ENCODE results near the gene NEK6. TPM values are rescaled to one million over a fixed set of nuclear protein-coding genes. Genes with fewer than 3 reads are reported as not detected.

Gene NEK6
- polyA plus RNA-seq, 1 experiment, result 128 TPM

DNA sequence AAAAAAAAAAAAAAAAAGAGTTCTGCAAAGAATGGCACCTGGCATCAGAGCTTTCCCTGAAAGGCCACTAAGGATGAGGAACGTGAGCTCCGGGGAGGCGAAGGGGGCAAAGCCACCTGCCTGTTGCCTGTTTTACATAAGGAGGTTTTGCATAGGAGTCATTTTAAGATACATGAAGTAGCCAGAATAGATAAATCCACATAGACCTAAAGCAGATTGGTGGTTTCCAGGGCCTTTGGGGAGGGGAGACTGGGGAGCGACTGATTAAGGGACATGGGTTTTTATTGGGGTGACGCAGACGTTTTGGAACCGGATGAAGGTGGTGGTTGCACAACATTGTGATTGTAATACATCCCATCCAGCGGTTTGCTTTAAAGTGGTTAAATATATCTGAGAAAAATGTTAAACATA lies 7.1 kb downstream of the NEK6 start:
- TF ChIP-seq, protein P1, sequence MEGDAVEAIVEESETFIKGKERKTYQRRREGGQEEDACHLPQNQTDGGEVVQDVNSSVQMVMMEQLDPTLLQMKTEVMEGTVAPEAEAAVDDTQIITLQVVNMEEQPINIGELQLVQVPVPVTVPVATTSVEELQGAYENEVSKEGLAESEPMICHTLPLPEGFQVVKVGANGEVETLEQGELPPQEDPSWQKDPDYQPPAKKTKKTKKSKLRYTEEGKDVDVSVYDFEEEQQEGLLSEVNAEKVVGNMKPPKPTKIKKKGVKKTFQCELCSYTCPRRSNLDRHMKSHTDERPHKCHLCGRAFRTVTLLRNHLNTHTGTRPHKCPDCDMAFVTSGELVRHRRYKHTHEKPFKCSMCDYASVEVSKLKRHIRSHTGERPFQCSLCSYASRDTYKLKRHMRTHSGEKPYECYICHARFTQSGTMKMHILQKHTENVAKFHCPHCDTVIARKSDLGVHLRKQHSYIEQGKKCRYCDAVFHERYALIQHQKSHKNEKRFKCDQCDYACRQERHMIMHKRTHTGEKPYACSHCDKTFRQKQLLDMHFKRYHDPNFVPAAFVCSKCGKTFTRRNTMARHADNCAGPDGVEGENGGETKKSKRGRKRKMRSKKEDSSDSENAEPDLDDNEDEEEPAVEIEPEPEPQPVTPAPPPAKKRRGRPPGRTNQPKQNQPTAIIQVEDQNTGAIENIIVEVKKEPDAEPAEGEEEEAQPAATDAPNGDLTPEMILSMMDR (IDR thresholded peaks at IDR 0.05; ENCODE audit: low read depth, low read length), result no peak
- ChIA-PET POLR2A (interaction anchor here (0.6 to 0.7 kb wide), 2 partner anchors 7 to 312 kb away, joined by 3 to 5 read pairs; partner anchors contain the start of gene NEK6), CTCF (no interaction called here)

DNA sequence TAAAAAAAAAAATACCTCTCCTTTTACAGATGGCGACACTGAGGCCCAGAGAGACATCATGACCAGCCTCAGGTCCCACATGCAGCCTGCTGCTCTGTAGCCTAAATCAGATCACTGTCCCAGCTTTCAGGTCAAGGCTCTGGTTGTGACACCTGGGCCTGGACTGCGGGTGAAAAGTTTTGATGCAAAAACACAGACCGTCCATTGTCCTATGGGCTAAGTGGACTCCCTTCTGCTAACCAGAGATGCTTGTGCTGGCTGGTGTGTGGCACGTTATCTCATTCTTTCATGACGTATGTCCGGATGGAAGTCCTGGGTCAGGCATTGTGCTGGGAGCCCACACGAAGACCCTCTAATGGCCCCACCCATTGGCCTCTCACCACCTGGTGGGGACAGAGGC lies 7.8 kb downstream of the NEK6 start:
- Histone ChIP-seq H3K4me3 (ENCODE audit: low read depth, low read length) (no peak overlapping the region), H3K27ac (ENCODE audit: low read depth, low read length) (peak overlapping the region; percentile 95), H3K27me3 (ENCODE audit: control insufficient read depth, insufficient read depth, low read length) (no peaks in the 10 kb centered on the region), H3K9me3 (ENCODE audit: control insufficient read depth, insufficient read depth, low read length) (no peaks in the 10 kb centered on the region)
- TF ChIP-seq, protein P1 (IDR thresholded peaks at IDR 0.05; ENCODE audit: low read depth, low read length), result no peak
- no peak for DNase-seq (ENCODE audit: low read depth, low spot score)
- CTCF ChIA-PET, result no interaction called here
- POLR2A ChIA-PET, result interaction anchor here (0.7 to 1.4 kb wide), 2 partner anchors 8 to 9 kb away, joined by 4 to 5 read pairs; partner anchors contain the start of gene NEK6

More for the DNA sequence above, 7.1 kb downstream of the NEK6 start:
- H3K27me3 ChIP-seq (ENCODE audit: control insufficient read depth, insufficient read depth, low read length), result no peaks in the 10 kb centered on the region
- H3K27ac ChIP-seq (ENCODE audit: low read depth, low read length), result no peak overlapping the region
- no peak for DNase-seq (ENCODE audit: low read depth, low spot score)
- H3K9me3 ChIP-seq (ENCODE audit: control insufficient read depth, insufficient read depth, low read length), result no peaks in the 10 kb centered on the region
- no peak overlapping the region for H3K4me3 ChIP-seq (ENCODE audit: low read depth, low read length)

DNA sequence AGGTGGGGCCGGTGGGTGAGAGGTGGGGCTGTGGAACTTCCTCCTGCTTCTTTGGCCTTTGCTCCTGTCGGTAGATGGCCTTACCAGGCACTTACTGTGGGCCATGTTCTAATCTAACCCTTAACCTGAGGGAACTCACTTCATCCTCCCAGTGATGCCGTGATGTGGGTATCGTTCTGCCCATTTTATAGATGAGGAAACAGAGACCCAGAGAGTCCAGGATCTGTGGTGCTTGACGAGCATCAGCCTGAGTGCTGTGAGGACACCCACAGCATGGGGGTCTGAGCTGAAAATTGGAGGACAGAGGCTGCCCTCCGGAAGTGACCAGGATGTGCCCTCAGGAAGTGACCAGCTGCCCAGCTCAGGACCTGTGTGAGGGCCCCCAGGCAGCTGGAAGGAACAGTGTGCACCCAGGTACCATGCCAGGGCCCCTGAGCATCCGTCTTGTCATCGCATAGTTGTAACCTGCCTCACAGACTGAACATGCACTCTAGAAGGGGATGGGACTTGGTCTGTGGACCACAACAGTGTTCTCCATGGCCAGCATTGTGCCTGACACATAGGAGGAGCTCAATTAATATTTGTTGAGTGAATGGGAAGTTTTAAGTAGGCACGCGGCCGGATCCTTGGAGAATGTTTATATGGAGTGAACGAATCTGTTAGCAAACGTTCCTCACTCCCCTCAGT lies 8.5 kb downstream of the NEK6 start:
- POLR2A ChIA-PET, result interaction anchor here (1.4 kb wide), 1 partner anchor 10 kb away, joined by 4 read pairs; no protein-coding TSS in a partner anchor

DNA sequence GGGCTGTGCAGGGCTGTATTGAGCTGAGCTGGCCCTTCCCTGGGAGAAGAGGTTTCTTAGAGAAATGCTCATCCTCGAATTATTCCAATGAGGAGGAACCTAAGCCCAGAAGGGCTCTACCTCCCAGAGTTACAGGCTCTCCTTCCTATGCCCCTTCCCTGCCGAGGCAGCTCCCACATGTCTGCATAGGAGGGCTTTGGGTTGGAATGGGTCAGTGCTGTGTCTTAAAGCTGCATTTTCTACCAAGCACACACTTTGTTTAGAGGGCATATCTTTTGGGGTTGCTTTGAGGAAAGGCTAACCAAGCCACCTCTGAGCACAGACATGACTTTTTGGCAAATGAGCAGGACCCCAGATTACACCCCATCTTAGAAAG lies 9.1 kb downstream of the NEK6 start:
- Histone ChIP-seq H3K9me3 (ENCODE audit: control insufficient read depth, insufficient read depth, low read length) (no peaks in the 10 kb centered on the region), H3K27ac (ENCODE audit: low read depth, low read length) (peak overlapping the region; percentile 95), H3K27me3 (ENCODE audit: control insufficient read depth, insufficient read depth, low read length) (no peaks in the 10 kb centered on the region), H3K4me3 (ENCODE audit: low read depth, low read length) (no peak overlapping the region)
- DNase-seq (ENCODE audit: low read depth, low spot score), result no peak
- TF ChIP-seq, protein P1 (IDR thresholded peaks at IDR 0.05; ENCODE audit: low read depth, low read length), result no peak
- ChIA-PET POLR2A (interaction anchor here (1.4 kb wide), 1 partner anchor 10 kb away, joined by 4 read pairs; no protein-coding TSS in a partner anchor), CTCF (no interaction called here)

More for the DNA sequence above, 8.5 kb downstream of the NEK6 start:
- Histone ChIP-seq H3K27me3 (ENCODE audit: control insufficient read depth, insufficient read depth, low read length) (no peaks in the 10 kb centered on the region), H3K27ac (ENCODE audit: low read depth, low read length) (peak overlapping the region; percentile 95), H3K4me3 (ENCODE audit: low read depth, low read length) (no peak overlapping the region), H3K9me3 (ENCODE audit: control insufficient read depth, insufficient read depth, low read length) (no peaks in the 10 kb centered on the region)
- DNase-seq (ENCODE audit: low read depth, low spot score), result no peak
- TF ChIP-seq, protein P1 (IDR thresholded peaks at IDR 0.05; ENCODE audit: low read depth, low read length), result no peak
- CTCF ChIA-PET, result no interaction called here

DNA sequence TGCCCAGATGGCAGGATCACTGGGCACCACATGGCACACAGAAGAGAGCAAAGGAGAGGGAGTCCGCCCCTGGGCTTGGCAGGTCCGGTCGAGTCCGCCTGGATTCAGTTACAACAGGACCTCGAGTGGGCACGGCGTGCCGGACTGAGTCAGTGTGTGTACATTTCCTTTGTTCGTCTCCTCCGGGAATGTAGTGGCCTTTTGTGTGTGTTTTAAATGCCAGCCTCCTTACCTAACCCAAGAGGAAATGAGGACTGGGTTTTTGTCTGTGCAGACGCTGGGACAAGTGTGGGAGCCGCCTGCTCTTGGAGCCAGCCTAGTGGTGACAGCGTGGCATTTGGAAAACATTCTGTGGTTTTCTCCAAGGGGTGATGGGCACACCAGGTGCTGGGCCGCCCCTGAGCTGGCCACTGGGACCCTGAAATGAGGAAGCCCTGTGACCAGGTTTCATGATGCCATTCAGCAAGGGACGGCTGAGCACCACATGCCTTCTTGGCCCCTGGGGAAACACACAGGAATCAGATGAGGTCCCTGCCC lies 9.6 kb downstream of the NEK6 start:
- DNase-seq (ENCODE audit: low read depth, low spot score), result no peak
- no peaks in the 10 kb centered on the region for H3K27me3 ChIP-seq (ENCODE audit: control insufficient read depth, insufficient read depth, low read length)
- ChIA-PET CTCF (no interaction called here), POLR2A (interaction anchor here (1.1 to 1.4 kb wide), 2 partner anchors 8 to 11 kb away, joined by 3 to 4 read pairs; no protein-coding TSS in a partner anchor)
- peak overlapping the region; percentile 95 for H3K27ac ChIP-seq (ENCODE audit: low read depth, low read length)
- H3K9me3 ChIP-seq (ENCODE audit: control insufficient read depth, insufficient read depth, low read length), result no peaks in the 10 kb centered on the region
- H3K4me3 ChIP-seq (ENCODE audit: low read depth, low read length), result 0 out of 2 replicates have a peak overlapping the region, but pooled peaks have one; percentile 17
- TF ChIP-seq, protein P1 (IDR thresholded peaks at IDR 0.05; ENCODE audit: low read depth, low read length), result no peak

All from AG04450 (cell line).